SJSA1 (cell line): ENCODE data around the gene ZNF618. TPM values are rescaled to one million over a fixed set of nuclear protein-coding genes. Genes with fewer than 3 reads are reported as not detected.

Experiments
- DNase-seq, 2 experiments: peaks; one replicate each; pipeline ENCODE4 v3.0.0-alpha.2; 2015 to 2020; ENCODE audit warnings: low spot score in 2 of 2, low read depth in 1 of 2
- H3K27ac ChIP-seq: fragments of 250-450 bp; sonication (Bioruptor Pico); 2 replicates; pipeline ENCODE4 v1.5.1; 2020; ENCODE audit warnings: mild to moderate bottlenecking, moderate library complexity
- H3K27me3 ChIP-seq: fragments of 250-450 bp; sonication (Bioruptor Pico); replicated peaks from 2 replicates; pipeline ENCODE4 v1.5.1; 2020; ENCODE audit warnings: mild to moderate bottlenecking, moderate library complexity
- H3K36me3 ChIP-seq: fragments of 250-450 bp; sonication (Bioruptor Pico); 2 replicates; pipeline ENCODE4 v1.5.1; 2020; ENCODE audit warnings: mild to moderate bottlenecking
- H3K4me1 ChIP-seq: fragments of 250-450 bp; sonication (Bioruptor Pico); replicated peaks from 2 replicates; pipeline ENCODE4 v1.6.1; 2021; ENCODE audit warnings: mild to moderate bottlenecking
- H3K4me3 ChIP-seq: fragments of 250-450 bp; sonication (Bioruptor Pico); 2 replicates; pipeline ENCODE4 v1.5.1; 2020; ENCODE audit warnings: mild to moderate bottlenecking
- H3K9me3 ChIP-seq: fragments of 250-450 bp; sonication (Bioruptor Pico); replicated peaks from 2 replicates; pipeline ENCODE4 v1.5.1; 2020; ENCODE audit warnings: mild to moderate bottlenecking
- total RNA-seq: library from RNA; depleted of rRNA; stranded (reverse); fragments of >200 nt; shearing (Covaris generic); gene quantifications from 2 replicates; pipeline ENCODE4 v1.2.3, GENCODE V29; 2014

Gene ZNF618
- total RNA-seq, 1 experiment from 2014 or later: 4.7 TPM

DNA sequence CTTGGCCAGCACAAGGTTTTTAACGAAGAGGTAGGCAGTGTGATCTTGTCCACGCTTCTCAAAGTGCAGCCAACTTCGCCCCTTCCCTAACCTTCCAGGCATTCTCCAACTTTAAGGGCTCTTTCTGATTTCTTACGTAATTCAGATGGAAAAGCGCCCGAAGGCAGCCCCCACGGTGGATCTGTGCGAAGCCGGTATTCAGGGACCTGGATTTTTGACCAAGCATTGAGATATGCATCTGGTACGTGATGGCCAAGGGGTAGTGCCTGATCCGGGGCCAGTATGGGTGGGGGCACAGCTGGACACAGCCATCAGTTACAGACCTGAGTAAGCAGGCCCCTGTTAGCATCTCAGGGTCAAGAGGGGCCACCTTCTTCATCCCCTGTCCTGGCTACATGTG, 122.0 kb downstream of the ZNF618 start:
- Histone ChIP-seq H3K9me3 (no peaks in the 10 kb centered on the region), H3K27me3 (no peaks in the 10 kb centered on the region), H3K4me1 (no peaks in the 10 kb centered on the region), H3K4me3 (no peak overlapping the region), H3K27ac (no peak overlapping the region), H3K36me3 (peaks cover 4% of the 10 kb centered on the region; the same call in 1 of the 2 replicates)
- DNase-seq: peak in 1 of 2 experiments; percentile 16

- no peak overlapping the region for H3K4me3 ChIP-seq
- H3K36me3 ChIP-seq: peaks cover 6% of the 10 kb centered on the region; the same call in 1 of the 2 replicates
- H3K27ac ChIP-seq: no peak overlapping the region
- DNase-seq: peak in 1 of 2 experiments; percentile 31
- H3K27me3 ChIP-seq: no peaks in the 10 kb centered on the region
- H3K9me3 ChIP-seq: no peaks in the 10 kb centered on the region
- H3K4me1 ChIP-seq: no peaks in the 10 kb centered on the region
Observed at GRCh38 chr9:113998525-113999255, 122.6 kb downstream of the ZNF618 start.

- peak in 1 of 2 experiments; percentile 22 for DNase-seq
- Histone ChIP-seq H3K27me3 (no peaks in the 10 kb centered on the region), H3K9me3 (no peaks in the 10 kb centered on the region), H3K27ac (no peak overlapping the region), H3K4me3 (no peak overlapping the region), H3K4me1 (no peaks in the 10 kb centered on the region), H3K36me3 (peaks cover 7% of the 10 kb centered on the region)
Observed at GRCh38 chr9:113999256-114000062, 123.3 kb downstream of the ZNF618 start.

DNA sequence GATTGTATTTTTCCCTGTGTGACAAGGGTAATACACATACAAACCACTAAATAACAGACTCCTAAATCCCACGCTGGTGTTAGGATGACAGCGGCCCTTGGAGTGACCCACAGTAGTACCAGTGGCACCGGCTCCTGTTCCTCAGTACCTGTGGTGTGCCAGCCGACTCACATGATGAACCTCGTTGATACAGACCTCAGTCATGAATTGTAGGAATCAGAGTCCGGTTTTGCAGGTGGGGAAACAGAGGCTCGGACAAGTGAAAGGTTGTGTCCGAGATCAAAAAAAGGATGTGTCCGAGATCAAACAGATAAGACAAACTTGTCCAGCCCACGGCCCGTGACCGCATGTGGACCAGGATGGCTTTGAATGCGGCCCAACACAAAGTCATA, 124.0 kb downstream of the ZNF618 start:
- DNase-seq: peak in 1 of 2 experiments; percentile 33
- Histone ChIP-seq H3K36me3 (peaks cover 13% of the 10 kb centered on the region), H3K4me1 (no peaks in the 10 kb centered on the region)

GRCh38 chr9:114000671-114001409, 124.7 kb downstream of the ZNF618 start:
- Histone ChIP-seq H3K27me3 (no peaks in the 10 kb centered on the region), H3K27ac (no peak overlapping the region), H3K4me1 (no peaks in the 10 kb centered on the region), H3K9me3 (no peaks in the 10 kb centered on the region), H3K36me3 (peaks cover 13% of the 10 kb centered on the region), H3K4me3 (no peak overlapping the region)
- DNase-seq: peak in 1 of 2 experiments; percentile 24

More for the DNA sequence above, 124.0 kb downstream of the ZNF618 start:
- Histone ChIP-seq H3K27ac (no peak overlapping the region), H3K27me3 (no peaks in the 10 kb centered on the region), H3K4me3 (no peak overlapping the region), H3K9me3 (no peaks in the 10 kb centered on the region)

DNA sequence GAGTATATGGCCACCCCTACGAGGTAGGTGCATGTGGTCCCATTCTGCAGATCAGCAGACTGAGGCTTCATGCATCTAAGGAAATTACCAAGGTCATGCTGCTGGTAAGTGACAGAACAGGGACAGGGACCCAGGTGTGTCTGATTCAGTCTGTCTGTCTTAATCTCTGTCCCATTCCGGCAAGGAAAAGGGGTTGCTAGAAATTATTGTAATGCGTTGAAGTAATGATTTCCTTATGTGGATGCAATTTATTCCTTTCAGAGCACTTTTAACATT, 125.2 kb downstream of the ZNF618 start:
- DNase-seq: no peak
- H3K36me3 ChIP-seq: peaks cover 17% of the 10 kb centered on the region
- no peak overlapping the region for H3K4me3 ChIP-seq
- H3K4me1 ChIP-seq: no peaks in the 10 kb centered on the region
- H3K27me3 ChIP-seq: no peaks in the 10 kb centered on the region
- no peak overlapping the region for H3K27ac ChIP-seq
- no peaks in the 10 kb centered on the region for H3K9me3 ChIP-seq

GRCh38 chr9:114001794-114002261, 125.7 kb downstream of the ZNF618 start:
- H3K36me3 ChIP-seq: peaks cover 17% of the 10 kb centered on the region
- DNase-seq: peak in 1 of 2 experiments; percentile 29

DNA sequence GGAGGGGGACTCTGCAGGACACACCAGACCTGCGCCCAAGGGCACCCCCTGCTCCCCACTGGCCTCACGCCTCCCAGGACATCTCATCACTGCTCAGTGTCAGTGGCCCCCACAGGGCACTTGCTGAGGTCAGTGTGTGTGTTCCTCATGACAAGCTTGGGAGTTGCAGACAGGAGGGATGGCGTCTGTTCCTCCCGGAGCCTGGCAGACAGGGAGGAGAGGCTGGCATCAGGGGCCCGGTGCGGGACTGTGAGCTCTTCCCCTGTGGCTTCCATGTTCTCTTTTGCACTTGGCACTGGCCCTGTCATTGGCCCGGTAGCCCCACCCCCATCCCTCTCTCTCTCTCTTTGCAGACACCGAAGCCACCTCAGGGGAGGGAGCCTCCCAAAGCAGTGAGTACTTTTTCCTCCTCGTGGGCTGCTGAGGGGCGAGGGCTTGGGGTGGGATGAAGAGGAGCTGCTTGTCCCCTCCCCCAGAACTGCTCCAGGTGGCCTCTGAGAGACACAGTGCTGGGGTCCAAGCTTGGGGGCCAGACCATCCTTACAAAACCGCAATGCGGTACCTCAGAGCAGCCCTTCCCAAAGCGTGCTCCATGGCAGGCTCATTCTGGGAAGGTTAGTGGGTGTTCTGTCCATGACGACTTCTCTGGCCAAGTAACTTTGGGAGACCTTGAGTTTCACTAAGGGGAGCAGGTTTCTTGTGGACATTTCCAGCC, 126.3 kb downstream of the ZNF618 start:
- Histone ChIP-seq H3K4me3 (no peak overlapping the region), H3K9me3 (no peaks in the 10 kb centered on the region), H3K4me1 (no peaks in the 10 kb centered on the region), H3K36me3 (peaks cover 17% of the 10 kb centered on the region), H3K27ac (no peak overlapping the region), H3K27me3 (no peaks in the 10 kb centered on the region)
- DNase-seq: peak in 1 of 2 experiments; percentile 32

More at GRCh38 chr9:114001794-114002261, 125.7 kb downstream of the ZNF618 start:
- Histone ChIP-seq H3K4me1 (no peaks in the 10 kb centered on the region), H3K9me3 (no peaks in the 10 kb centered on the region), H3K27me3 (no peaks in the 10 kb centered on the region), H3K4me3 (no peak overlapping the region), H3K27ac (no peak overlapping the region)

DNA sequence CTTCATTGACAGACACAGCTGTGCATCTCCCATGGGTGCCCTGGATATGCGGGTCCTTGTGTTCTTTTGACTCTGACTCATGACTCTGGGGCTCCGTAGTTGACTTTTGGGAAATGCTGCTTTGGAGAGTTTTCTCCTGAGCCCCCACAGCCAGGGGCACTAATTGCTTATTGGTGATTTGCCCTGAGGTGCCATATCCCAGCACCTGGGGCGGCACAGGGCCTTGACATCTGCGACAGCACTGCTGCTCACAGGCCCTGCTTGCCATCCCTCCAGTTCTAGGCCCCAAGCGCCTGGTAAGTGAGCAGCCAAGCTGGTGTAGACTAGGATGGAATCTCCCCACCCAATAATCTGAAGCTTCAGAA, 126.9 kb downstream of the ZNF618 start:
- H3K4me3 ChIP-seq: no peak overlapping the region
- H3K36me3 ChIP-seq: peaks cover 17% of the 10 kb centered on the region
- no peaks in the 10 kb centered on the region for H3K4me1 ChIP-seq
- H3K27me3 ChIP-seq: no peaks in the 10 kb centered on the region
- no peak overlapping the region for H3K27ac ChIP-seq
- DNase-seq: peak in 1 of 2 experiments; percentile 28
- H3K9me3 ChIP-seq: no peaks in the 10 kb centered on the region

GRCh38 chr9:114003351-114003750, 127.2 kb downstream of the ZNF618 start:
- Histone ChIP-seq H3K27me3 (no peaks in the 10 kb centered on the region), H3K27ac (no peak overlapping the region), H3K4me1 (no peaks in the 10 kb centered on the region), H3K36me3 (peaks cover 17% of the 10 kb centered on the region), H3K4me3 (no peak overlapping the region), H3K9me3 (no peaks in the 10 kb centered on the region)
- DNase-seq: peak in 1 of 2 experiments; percentile 9

DNA sequence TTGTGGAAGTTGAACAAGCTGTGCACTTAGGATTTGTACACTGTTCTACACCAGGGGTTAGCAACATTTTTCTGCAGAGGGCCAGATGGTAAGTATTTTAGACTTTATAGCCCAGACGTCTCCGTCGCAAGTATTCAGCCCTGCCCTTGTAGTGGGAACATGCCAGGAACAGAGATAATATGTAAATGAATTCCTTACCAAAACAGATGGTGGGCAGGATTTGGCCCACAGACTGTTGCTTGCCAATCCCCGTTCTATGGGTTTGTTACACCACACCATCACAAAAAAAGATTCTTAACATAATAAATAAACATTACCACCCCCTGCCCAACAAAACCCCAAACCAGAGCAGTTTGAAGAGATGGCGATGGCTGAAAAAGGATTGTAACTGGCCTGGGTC, 127.6 kb downstream of the ZNF618 start:
- no peaks in the 10 kb centered on the region for H3K9me3 ChIP-seq
- DNase-seq: peak in 1 of 2 experiments; percentile 11
- no peak overlapping the region for H3K27ac ChIP-seq
- H3K36me3 ChIP-seq: peaks cover 18% of the 10 kb centered on the region
- H3K27me3 ChIP-seq: no peaks in the 10 kb centered on the region
- no peaks in the 10 kb centered on the region for H3K4me1 ChIP-seq
- no peak overlapping the region for H3K4me3 ChIP-seq

GRCh38 chr9:114004221-114004716, 128.2 kb downstream of the ZNF618 start:
- Histone ChIP-seq H3K27me3 (no peaks in the 10 kb centered on the region), H3K4me3 (no peak overlapping the region), H3K36me3 (peaks cover 19% of the 10 kb centered on the region), H3K4me1 (no peaks in the 10 kb centered on the region), H3K27ac (no peak overlapping the region), H3K9me3 (no peaks in the 10 kb centered on the region)
- DNase-seq: peak in 1 of 2 experiments; percentile 23
